Skin of body (tissue), 2 donors: ENCODE data around the gene MSI2. TPM values are rescaled to one million over a fixed set of nuclear protein-coding genes. Genes with fewer than 3 reads are reported as not detected.

ENCODE experiments used
- DNase-seq: peaks from one replicate; lab custom pipeline; 2025; lab: John Stamatoyannopoulos, UW
- total RNA-seq: library from RNA; depleted of rRNA; stranded (reverse); fragments of >200 nt; gene quantifications from one replicate; pipeline ENCODE4 v1.2.3, GENCODE V29; 2014

The MSI2 gene
- total RNA-seq, 1 donor from 2014 or later = 22.9 TPM

DNA sequence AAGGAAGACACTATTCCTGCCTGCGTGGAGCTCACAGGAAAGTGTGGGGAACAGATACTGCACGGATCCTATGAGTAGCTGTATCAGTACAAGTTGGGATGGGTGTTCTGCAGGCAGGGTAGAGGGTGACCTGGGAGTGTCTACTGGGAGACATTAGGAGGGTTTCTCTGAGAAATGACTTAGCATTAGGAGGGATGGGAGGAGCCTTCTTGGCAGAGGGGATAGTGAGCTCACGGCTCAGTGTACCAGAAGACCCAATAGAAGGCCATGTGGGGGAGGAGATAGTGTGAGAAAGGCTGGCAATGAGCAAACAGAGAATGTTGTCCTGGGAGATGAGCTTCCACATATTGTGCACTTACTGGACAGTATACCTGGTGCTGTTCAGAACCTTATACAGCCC, 109.1 kb downstream of the MSI2 start:
- no peak for DNase-seq

DNA sequence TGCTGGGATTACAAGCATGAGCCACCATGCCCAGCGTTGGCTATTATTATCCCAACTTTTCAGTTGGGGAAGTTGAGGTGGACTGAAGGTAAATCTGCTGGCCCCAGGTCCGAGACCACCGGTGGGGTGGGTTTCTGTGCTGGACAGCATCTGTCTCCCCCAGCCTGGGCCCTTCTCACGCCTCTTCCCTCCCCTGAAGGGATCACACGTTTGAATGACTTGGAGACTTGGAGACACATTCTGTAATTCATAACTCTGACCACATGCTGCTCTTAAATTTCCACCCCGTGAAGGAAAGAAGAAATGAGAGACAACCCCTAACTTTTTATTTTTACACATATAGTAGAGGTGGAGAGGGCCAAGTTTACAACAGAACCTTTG, 109.8 kb downstream of the MSI2 start:
- DNase-seq = no peak

DNA sequence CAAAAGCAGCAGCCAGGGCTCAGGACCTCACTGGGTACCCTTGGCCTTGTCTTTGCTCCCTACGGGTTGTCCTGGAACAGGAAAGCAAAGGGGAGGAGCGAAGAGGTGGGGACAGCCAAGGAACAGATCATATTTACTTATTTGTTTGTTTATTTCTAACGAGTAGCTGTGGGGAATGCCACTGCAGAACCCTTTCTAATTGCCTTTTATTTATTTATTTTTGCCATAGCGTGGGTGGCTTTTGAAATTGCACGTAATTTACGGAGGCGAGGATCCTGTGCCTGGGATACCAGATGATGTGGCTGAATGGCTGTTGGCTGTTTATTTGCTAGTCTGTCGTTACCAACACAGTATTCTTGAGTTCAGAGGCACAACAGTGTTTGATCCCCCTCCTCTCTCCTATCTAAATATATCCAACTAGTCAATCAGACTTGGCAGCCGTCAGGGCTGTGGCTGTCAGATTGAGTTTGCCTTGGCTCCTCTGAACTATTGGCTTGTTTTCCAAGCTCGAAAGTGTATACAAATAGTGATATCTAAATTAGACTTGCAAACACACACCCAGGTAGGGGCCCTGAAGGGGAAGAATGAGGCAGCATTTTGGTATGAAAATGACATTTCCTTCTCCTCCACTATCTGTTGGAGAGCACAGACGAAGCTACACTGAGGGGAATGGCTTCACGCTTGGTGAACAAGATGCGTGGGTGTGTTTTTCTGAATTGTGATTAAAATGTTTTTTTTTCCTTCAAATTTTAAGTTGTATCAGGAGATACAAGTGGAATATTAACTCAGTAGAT, 110.4 kb downstream of the MSI2 start:
- no peak for DNase-seq

DNA sequence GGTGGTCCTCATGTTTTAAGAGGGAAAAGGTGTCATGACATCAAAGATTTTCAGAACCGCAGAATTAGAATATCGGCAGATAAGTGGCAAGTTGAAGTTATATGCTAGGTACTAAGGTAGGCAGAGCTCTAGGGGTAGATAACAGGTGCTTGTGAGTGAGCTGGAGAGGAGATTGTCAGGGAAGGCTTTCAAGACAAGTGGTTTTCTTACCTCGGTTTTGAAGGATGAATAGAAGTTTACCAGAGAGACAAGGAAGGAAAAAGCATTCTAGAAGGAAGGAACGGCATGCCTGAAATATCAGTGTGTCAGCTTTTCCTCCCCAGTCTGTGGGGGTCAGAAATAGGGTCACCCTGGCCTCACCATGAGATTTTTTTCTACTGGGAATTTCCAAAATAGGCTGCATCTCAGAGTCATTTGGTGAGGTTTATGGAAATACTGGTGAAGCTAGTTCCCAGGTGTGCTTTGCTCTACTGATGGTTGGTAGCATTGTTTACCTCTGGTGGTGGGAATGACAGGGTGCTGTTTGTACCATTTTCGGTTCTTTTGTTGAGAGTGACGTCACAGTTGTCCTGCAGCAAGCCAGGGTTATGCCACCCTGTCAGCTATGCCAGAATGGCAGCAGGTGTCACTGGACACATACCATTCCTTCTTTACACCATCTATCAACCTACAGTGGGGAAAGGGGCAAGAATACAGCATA, 112.5 kb downstream of the MSI2 start:
- no peak for DNase-seq

DNA sequence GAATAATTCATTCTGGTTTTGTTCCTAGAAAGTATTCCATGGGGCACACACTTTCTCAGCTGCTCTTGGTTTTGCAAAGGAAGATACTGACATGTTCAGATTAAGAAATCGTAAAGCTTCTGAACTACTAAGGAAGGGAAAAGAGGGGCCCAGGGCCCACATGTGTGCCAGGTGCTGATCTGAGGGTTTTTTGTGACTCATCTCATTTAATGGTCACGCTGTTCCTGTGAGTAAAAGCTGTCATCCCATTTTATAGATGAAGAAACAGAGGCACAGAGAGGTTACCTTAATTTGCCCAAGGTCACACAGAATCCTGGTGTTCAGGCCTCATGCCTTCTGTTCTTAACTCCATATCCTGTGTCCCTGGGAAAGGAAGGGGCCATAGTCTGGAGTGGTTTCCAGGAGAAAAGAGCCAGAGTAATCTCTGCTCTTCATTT, 113.2 kb downstream of the MSI2 start:
- DNase-seq = no peak

DNA sequence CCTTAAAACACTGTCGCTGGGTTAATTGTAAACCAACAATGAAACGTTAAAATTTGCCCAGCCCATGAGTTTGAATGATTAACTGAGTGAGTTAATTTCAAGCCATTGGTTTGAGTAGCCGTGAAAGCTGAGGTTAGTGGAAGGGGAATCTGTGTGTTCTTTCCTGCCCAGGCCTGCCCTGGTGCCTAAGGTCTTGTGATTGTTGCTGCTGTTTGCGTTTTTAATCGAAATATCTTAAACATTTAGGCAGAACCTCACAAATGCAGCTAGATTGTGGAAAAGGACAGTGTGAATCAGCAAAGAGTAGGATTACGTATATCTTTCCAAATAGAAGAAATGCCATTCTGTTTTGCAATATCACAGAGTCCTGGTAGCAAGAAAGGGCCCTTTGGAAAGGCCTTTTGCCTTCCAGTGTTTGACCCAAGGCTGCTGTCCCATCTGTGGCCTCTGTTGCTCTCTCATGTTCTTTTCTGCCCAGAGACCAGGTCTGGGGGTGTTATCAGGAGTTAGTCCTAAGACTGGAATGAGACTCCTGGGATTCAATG, 113.8 kb downstream of the MSI2 start:
- no peak for DNase-seq

DNA sequence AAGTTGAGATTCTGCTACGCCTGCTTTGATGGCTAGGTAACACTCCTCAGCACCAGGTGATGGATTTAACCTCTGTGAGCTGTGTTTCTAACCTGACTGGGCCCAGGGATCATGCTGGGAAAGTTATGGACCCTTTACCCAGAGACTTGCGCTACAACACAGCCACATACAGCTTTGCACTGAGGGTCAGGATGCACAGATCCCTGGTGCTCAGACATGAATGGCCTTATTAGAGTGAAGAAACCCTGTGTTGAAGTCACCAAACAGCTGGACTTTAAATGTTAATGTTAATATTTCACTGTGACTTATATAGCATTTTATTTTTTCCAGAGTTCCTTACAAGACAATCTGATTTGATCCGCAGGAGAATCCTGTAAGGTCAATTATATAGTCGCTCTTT, 114.3 kb downstream of the MSI2 start:
- no peak for DNase-seq

DNA sequence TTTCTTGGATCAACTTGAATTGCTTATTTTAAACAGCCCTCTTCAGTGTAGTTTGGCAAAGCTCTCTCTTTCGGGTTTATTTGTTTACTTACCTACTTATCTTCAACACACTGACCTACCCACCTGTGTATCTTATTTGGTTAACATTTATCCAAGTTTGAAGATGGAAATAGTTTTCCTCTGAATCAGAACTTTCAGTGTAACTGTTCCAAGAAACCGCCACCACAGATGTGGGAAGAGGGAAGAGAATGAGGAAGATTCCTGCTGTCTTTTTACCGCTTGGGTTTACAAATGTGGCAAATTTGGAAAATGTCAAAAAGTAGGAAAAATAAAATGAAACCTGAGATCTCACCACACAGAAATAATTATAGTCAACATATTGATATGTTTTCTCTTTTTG, 115.8 kb downstream of the MSI2 start:
- no peak for DNase-seq

DNA sequence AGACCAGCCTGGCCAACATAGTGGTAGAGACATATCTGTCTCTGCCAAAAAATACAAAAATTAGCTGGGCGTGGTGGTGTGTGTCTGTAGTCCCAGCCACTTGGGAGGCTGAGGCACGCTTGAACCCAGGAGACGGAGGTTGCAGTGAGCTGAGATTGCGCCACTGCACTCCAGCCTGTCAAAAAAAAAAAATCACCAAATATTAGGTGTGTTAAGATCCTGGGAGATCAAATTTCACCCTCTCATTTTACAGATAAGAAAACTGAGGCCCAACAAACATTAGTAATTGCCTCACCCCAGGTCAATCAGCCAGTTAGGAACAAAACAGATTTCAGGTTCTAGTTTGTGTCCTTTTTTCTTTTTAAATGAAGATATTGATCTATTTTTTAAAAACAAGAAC, 116.7 kb downstream of the MSI2 start:
- DNase-seq = no peak

DNA sequence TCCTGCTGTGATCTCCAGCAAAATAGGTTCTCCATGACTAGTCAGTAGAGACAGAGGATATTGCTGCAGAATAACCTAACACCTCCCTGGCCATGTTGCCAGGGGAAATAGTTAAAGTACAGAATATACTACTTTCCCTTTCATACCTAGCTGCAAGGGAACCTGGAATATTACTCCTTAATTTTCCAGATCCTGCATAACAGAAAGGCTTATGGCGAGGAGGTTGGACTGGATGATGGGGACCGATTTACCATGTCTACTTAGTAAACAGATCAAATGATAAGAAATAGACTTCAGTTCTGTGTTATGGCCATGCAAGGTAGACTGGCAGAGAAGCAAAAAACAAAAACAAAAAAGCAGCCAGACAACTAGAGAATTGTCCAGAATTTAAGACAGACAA, 117.4 kb downstream of the MSI2 start:
- DNase-seq = no peak

DNA sequence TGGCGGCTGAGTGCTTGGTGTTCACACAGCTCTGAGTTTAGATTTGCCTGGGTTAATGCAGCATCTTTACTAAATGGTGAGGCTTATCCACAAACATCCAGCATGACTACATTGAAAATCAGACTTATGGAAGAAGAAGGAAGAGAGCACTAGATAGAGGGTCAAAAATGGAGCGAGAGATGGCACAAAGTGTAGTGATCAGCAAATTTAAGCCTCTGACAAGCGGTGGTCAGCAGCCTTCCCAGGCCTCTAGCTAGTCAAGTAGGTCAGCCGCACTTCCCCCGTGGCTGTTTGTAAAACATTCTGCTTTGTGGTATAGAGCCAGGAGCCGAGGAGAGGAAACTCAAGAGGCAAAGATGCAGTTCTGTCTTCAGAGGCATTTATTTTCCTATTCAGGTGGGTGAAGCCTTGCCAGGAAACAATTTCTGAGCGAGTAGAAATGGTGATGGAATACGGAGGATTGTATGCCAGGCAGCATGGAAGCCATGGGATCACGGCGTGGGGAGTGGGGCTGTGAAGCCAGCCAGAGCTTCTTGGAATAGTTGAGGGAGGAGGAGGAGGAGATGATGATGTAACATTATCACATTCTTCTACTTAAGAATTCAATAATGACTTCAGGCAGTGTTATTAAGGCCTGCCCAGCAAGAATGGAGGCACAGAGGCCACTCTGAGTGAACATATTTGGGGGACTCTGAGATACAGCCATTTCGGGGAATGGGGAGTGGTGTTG, 118.9 kb downstream of the MSI2 start:
- DNase-seq = no peak

DNA sequence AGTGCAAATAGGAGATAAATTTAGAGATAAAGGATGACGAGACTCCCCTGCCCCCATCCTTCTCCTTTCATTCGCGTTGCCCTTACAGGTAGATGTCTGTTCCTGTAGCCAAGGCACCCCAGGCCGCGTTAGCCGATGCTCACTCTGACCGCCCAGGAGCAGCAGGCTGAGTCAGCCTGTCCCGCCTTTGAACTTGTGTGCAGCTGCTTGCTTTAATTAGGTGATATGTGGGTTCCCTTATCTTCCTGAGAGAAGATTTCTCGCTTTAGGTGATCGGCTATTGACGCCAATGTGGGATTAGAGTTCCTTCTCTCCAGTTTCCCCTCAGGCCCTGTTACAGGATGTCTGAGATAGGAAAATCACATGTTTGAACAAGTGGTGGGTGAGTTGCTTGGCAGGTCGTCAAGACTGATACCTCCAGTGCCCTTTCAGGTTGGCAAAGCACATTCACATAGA, 119.5 kb downstream of the MSI2 start:
- DNase-seq = no peak

DNA sequence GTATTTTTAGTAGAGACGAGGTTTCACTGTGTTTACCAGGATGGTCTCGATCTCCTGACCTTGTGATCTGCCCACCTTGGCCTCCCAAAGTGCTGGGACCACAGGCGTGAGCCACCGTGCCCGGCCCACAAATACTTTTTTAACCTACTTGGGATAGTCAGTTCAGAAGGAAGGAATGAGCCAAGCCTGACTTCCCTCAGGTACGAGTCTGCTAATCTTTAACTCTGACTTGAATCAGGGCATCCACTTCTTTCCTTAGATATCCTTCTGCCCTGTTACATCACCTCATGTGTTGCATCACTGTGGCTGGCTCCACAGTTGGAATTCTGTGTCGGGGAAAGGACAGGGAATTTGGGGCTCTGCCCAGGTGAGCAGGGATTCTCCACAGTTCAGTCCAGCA, 120.8 kb downstream of the MSI2 start:
- no peak for DNase-seq

DNA sequence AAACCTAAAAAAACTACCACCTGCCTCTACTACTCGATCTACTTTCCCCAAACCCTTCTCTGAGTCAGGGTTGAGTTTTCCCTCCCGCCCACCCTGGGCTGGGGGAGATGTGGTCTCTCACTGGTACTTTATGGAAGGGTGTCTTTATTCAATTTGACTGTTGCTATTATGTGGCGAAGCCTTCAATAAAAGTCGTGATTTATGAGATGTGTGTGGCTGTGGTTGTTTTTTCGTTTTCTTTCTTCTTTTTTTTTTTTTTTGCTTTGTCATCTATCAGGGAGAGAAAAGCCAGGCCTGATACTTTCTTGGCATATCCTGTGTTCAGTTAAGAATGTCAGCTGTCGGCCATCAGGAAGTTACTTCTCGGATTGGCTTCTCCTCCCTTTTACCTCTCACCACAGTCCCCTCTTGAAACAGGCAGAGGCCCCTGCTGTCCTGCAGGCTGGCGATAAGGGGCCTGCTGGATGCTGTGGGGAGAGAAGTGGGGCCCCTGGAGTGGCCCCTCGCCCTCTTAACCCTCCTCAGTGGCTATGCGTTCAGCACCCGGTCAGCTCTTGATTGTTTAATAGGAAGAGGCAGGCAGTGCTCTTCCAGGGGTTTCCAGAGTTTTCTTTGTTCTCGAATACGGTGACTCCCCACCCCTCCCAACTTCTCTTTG, 123.0 kb downstream of the MSI2 start:
- DNase-seq = no peak

DNA sequence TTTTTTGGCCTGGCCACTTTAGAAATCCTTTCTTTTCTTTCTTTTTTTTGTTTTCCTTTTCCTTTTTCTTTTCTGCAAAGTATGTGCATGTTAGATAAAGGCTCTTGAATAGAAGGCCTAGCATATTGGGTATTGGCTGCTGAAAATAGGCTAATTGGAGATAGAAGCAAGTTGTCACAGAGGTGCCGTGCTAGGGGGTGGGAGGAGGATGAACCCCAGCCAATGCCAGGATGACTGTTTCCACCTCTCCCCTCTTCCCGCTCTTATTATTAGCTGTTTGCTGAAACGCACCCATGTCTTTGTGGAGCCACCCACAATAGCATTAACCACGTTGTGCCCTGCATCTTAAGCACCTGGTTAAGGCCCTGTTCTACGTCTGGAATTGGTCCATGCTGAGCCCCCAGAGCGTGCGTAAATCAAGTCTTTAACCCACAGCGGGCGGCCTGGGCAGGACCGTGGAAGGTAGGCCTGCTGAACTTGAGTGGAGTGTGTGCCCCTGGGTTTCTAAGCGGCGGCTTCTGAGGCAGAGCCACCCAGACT, 123.6 kb downstream of the MSI2 start:
- DNase-seq = no peak

DNA sequence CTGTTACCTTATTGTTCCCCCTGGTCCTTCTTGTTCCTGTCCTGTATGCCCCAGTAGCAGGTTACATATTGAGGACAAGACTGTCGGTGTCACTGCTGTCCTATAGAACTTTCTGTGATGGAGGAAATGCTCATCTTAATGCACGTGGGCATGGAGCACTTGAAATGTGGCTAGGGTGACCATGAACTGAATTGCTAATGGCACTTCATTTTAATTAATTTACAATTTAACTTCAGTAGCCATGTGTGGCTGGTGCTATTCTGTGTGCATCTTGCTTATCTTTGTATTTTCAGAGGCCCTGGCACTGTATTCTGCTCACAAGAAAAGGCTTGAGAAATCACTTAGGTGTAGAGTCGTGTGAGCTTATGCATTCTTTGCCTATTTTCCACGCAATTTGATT, 125.2 kb downstream of the MSI2 start:
- no peak for DNase-seq

DNA sequence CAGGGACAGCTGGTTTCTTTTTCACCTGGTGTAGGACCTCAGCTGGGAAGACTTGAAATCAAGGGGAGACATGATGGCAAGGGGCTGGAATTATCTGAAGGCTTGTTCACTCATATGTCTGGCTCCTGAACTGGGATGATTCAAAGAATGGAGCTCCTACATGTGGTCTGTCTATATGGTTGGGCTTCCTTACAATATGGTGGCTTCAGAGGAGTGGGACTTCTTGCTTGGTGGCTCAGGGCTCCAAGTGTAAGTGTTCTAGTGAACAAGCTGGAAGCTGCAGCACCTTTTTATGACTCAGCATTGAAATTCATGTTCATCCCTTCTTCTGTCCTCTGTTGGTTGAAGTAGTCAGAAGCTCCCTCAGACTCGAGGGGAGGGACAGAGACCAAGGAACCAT, 127.9 kb downstream of the MSI2 start:
- no peak for DNase-seq

DNA sequence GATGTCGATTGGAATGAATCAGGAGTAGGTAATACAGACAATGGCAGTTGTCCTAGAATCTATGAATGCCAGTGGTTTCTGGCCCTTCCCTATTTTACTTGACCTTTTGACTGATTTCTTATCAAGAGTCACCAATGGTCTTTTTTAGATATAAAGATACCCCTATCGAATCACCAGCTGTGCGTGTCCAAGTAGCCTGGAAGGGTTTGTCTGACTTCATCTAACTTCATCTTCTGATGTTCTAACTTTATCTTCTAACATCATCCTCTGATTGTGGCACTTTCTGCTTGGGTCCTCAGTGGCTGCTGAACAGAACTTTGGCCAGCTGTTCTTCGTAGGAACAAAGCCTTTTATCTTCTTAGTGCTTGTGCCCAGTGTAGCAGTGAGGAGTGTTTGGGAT, 129.7 kb downstream of the MSI2 start:
- DNase-seq = no peak

DNA sequence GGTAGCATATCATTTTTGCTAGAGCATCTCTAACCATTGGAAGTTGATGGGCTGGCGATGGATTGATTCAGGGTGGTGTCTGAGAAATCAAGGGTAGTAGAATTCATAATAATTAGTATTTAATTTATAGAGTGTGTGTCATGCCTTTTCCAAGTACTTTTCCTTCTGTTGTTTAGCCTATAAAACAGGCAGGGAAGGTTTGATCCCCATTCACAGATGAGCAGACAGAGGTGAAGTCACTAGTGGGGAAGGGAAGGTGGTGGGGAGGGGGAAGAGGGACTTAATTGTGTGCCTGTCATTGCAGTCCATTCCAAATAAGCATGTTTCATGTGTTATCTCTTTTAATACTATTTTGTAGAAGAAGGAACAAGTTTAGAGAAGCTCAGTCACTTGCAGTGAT, 131.3 kb downstream of the MSI2 start:
- no peak for DNase-seq

DNA sequence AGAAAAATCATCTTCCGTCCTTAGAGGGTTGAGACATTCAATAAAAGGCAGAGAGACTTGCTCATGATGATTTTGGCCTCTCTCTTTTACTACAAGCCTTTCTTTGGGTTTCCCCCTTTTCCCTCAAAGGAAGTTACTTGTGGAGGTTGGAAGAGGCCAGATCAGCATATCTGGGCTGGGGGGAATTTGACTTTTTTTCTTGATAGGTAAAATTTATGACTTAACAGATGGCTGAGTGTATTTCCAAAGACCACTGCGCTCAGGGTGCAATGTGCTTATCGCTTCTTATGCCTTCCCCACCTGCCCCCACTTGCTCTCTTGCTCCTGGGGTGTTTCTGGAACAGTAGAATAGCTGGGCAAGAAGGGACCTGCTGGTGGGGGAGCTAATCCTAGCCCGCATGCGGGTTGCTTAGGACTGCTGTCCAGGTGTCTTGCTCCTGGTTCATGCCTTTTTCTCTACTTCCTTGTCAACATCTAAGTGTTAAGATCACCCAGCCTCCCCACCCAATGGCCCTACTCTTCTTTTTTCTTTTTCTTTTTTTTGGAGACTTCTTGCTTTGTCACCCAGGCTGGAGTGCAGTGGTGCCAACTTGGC, 131.9 kb downstream of the MSI2 start:
- no peak for DNase-seq

DNA sequence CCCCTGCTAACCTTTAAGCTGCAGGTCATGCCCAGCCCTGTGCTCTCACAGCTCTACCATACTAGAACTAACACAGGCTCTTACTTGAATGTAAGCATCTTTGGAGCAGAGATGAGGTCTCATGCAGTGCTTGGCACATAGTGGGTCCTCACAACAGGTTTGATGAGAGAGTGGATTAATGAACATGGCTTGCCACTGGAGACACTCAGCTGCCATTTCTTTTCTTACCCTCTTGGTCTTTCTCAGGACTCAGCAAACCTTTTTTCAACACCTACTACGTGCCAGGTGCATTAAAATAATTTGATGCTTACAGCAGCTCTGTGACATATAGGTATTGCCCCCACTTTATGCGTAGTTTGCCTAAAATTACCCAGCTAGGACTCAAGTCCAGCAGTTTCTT, 133.2 kb downstream of the MSI2 start:
- no peak for DNase-seq
